ENCODE results near the gene KIAA0586.

KIAA0586 gene

DNA sequence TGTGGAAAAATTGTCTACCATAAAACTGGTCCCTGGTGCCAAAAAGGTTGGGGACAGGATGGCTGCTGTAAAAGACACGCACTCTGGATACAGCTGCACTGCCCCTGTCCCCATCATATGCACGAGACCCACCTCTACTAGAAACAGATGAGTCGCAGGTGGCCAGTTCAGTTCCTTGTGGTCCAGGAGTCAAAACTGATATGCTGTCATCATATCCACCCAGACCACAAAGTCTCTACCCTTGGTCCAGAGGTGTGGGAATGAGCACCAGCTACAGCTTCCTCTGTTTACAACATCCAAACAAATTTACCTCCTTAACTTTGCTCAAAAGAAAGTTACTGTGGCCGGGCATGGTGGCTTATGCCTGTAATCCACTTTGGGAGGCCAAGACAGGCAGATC is 166.5 kb downstream of the KIAA0586 start:
- no peak overlapping the region for H3K4me3 ChIP-seq (ENCODE audit: low read depth, low read length)
- DNase-seq (ENCODE audit: low read depth): no peak
- no peak for TF ChIP-seq MYC (IDR thresholded peaks at IDR 0.05; ENCODE audit: low read depth, low read length)
- TF ChIP-seq, protein P1, sequence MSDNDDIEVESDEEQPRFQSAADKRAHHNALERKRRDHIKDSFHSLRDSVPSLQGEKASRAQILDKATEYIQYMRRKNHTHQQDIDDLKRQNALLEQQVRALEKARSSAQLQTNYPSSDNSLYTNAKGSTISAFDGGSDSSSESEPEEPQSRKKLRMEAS (IDR thresholded peaks at IDR 0.05; ENCODE audit: low read depth, low read length): no peak
- TF ChIP-seq POLR2A (IDR thresholded peaks at IDR 0.05; ENCODE audit: extremely low read depth, insufficient read length): no peak
- no peak for TF ChIP-seq CTCF (IDR thresholded peaks at IDR 0.05; ENCODE audit: low read depth, low read length)

GRCh38 chr14:58597041-58597440 is 169.5 kb downstream of the KIAA0586 start:
- TF ChIP-seq CTCF (IDR thresholded peaks at IDR 0.05; ENCODE audit: low read depth, low read length): no peak
- TF ChIP-seq, protein P1 (IDR thresholded peaks at IDR 0.05; ENCODE audit: low read depth, low read length): no peak
- no peak for TF ChIP-seq POLR2A (IDR thresholded peaks at IDR 0.05; ENCODE audit: extremely low read depth, insufficient read length)
- TF ChIP-seq MYC (IDR thresholded peaks at IDR 0.05; ENCODE audit: low read depth, low read length): no peak
- no peak for DNase-seq (ENCODE audit: low read depth)
- no peak overlapping the region for H3K4me3 ChIP-seq (ENCODE audit: low read depth, low read length)

DNA sequence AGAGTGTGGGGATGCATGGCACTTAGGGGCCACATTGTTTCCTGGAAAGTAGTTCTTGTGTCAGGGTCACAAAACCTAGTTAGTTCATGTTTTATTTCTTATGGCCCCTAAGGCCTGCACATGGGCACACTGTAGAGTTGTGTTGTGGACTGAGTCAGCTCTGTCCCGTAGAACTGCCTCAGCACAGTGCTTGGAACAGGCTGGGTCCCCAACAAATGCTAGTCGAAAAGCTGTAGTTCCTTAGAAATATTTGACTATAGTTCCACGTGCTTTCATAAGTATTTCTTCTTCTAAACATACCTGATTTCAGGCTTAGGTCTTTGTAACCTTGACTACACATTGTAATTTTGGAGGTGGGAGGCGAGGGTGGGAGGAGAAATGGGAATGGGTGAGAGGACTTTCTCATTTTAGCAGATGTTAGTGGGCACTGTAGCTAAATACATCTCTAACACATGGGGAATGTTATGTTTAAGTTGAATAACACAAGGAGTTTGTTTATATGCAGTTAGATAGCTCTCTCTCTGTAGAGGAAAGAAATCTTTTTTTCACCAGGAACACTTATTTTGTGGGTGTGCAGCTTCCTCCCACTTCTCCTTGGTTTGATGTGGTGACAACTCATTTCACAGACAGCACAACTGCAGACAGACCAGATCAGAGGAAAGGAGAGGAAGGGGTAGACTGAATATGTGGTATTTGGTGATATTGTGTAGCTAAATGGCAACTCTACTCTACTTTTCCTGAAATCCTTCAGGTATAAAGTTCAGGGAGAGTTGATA is 170.7 kb downstream of the KIAA0586 start:
- no peak for DNase-seq (ENCODE audit: low read depth)
- H3K4me3 ChIP-seq (ENCODE audit: low read depth, low read length): no peak overlapping the region
- TF ChIP-seq POLR2A (IDR thresholded peaks at IDR 0.05; ENCODE audit: extremely low read depth, insufficient read length): no peak
- TF ChIP-seq CTCF (IDR thresholded peaks at IDR 0.05; ENCODE audit: low read depth, low read length): no peak
- TF ChIP-seq MYC (IDR thresholded peaks at IDR 0.05; ENCODE audit: low read depth, low read length): no peak
- TF ChIP-seq, protein P1 (IDR thresholded peaks at IDR 0.05; ENCODE audit: low read depth, low read length): no peak

DNA sequence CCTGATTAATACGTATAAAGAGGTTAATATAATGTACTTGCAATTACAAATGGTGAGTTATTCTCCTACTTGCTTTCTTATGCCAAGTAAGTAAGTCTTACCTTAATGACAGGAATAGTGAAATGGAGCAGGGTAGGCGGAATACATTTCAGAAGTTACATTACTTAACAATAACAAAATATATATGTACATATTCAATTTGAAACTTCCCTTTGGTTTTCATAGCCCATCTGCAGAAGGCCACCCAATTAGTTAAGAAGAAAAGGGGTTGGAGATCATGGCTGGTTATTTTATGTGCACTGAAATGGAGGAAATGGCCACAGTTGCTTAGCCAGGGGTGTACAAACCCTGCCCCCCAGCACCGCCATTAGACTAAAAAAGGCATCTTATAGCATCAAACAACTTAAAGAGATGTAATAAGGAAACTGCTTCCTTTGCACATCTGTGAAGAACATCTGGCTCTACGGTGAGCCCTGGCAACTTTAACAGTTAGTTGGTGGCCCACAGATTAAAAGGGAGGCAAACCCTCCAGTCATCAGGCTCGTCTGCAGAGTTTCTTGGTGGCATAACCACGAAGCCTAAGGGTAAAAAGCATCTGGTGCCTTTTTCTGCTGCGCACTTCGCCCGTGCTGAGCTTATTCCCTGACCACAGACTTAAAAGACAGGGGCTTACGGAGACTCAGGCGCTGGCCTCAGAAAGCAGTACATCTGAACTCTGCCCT is 171.4 kb downstream of the KIAA0586 start:
- no peak for DNase-seq (ENCODE audit: low read depth)
- TF ChIP-seq MYC (IDR thresholded peaks at IDR 0.05; ENCODE audit: low read depth, low read length): no peak
- TF ChIP-seq, protein P1 (IDR thresholded peaks at IDR 0.05; ENCODE audit: low read depth, low read length): no peak
- TF ChIP-seq CTCF (IDR thresholded peaks at IDR 0.05; ENCODE audit: low read depth, low read length): no peak
- TF ChIP-seq POLR2A (IDR thresholded peaks at IDR 0.05; ENCODE audit: extremely low read depth, insufficient read length): no peak
- no peak overlapping the region for H3K4me3 ChIP-seq (ENCODE audit: low read depth, low read length)

- no peak for TF ChIP-seq POLR2A (IDR thresholded peaks at IDR 0.05; ENCODE audit: extremely low read depth, insufficient read length)
- no peak for TF ChIP-seq CTCF (IDR thresholded peaks at IDR 0.05; ENCODE audit: low read depth, low read length)
- no peak for TF ChIP-seq MYC (IDR thresholded peaks at IDR 0.05; ENCODE audit: low read depth, low read length)
- TF ChIP-seq, protein P1 (IDR thresholded peaks at IDR 0.05; ENCODE audit: low read depth, low read length): no peak
- DNase-seq (ENCODE audit: low read depth): no peak
- no peak overlapping the region for H3K4me3 ChIP-seq (ENCODE audit: low read depth, low read length)
Observed at GRCh38 chr14:58599707-58600106, 172.2 kb downstream of the KIAA0586 start.

Measured in NB4 (cell line).